Stimulated activated CD8-positive, alpha-beta memory T cell treated with anti-CD3 and anti-CD28 coated beads, Interleukin-4, amount 100 ng/mL, for 1 hour (primary cell): ENCODE results near the gene FSTL4.

Experiments used
- DNase-seq, 2 donors: peaks; one replicate each; pipeline ENCODE4 v3.0.0-alpha.2; 2020; ENCODE audit warnings: low read depth in 2 of 2, low spot score in 1 of 2

The FSTL4 gene

DNA sequence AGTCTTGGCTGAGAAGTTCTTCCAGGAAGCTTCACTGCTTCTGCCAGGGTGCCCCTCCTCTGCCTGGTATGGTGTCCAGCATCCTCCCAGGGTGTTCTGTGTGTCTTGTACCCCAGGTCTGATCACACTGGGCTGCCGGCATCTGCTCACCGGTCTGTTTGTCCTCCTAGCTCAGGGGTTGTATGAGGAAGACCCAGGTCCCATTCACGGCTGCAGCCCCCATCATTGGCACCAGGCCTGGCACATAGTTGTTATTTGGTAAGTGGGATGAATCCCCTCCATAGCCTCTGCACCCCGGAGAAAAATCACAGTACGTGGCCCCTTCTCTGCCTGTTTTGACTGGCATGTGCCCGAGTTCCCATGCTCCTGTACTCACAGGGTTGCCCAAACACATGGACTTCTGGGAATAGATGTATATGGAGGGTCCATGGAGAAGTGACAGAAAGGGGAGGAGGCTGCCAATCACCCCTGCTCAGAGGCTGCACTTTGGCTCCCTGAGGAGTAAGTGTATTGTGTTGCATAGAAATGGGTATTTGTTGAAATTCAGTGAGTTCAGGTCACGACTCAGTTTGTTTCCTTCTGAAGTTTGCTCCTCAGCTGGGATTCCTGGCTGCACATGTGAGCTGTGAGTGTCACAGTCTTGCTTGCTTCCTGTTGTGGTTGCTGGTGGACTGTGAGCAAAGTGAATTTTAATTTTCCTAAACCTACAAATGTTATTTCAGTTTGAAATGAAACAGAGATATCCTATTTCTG is 464.4 kb downstream of the FSTL4 start:
- no peak for DNase-seq

DNA sequence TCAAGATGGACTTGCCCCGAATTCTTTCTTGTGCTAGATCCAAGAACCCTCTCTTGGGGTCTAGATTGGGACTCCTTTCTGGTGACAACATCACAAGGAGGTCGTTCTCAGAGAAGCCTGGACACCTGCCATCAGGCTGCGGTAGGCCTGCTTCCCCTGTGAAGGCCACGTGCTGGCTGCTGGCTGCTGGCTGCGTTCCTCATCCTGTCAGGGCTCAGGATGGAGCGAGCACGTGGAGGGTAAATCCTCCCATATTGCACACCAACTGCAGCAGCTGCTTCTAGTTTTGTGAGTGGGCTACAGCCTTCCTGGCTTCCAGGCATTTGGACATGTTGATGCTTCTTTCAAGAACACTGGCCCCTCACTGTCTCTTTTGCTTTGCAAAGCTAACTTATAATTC is 464.9 kb downstream of the FSTL4 start:
- DNase-seq = no peak
